ENCODE measurements around the gene LHFPL2. TPM values are rescaled to one million over a fixed set of nuclear protein-coding genes. Genes with fewer than 3 reads are reported as not detected.

The LHFPL2 gene
- total RNA-seq, 4 donors from 2014 or later = 2.2 to 11.1 (median 6.2) TPM

DNA sequence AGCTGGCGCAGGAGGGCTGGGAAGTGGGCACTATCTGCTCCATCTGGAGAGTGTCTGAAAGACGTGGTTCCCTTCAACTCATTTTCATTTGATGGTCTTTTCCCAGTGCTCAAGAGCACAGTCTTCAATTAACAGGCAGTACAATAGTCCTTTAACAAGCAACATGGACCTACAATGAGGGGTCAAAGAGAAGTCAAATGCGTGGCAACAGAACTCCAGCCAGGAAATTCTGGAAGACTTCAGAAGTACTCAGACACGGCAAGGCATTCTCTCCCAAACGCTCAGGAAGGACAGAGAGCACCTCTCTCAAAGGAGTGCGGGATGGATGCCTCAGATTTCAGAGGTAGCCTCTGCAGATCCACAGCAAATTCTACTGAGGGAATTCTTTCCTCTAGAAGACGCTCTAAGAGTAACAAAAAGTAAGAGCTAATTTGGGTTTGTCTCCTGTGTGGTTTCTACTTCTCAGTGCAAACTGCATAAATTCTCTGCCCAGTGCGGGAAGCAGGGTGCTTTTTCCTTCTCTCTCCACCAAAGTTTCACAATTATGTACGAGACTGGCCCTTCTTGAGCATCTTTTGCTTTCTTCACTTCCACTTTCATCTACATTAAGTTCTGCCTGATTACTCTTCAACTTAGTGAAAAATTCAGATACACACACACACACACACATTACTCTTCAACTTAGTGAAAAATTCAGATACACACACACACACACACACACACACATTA is 56.4 kb downstream of the LHFPL2 start:
- intact Hi-C loops (cut with DNase I) = no loop called here
- WGBS, 2 donors = 71 to 86% methylated on average over 9 of the region's 9 CpGs
- H3K9me3 ChIP-seq = no peaks in the 10 kb centered on the region
- no peak for DNase-seq
- H3K4me1 ChIP-seq = peaks cover 10 to 65% (median 28%) of the 10 kb centered on the region in 3 donors
- no peak overlapping the region for H3K4me3 ChIP-seq
- peak overlapping the region in 2 of 4 donors; percentile 59 to 63 for H3K27ac ChIP-seq
- no peaks in the 10 kb centered on the region for H3K27me3 ChIP-seq
- H3K36me3 ChIP-seq = no peaks in the 10 kb centered on the region
- TF ChIP-seq POLR2A (IDR thresholded peaks at IDR 0.05) = no peak
- TF ChIP-seq, protein P1, sequence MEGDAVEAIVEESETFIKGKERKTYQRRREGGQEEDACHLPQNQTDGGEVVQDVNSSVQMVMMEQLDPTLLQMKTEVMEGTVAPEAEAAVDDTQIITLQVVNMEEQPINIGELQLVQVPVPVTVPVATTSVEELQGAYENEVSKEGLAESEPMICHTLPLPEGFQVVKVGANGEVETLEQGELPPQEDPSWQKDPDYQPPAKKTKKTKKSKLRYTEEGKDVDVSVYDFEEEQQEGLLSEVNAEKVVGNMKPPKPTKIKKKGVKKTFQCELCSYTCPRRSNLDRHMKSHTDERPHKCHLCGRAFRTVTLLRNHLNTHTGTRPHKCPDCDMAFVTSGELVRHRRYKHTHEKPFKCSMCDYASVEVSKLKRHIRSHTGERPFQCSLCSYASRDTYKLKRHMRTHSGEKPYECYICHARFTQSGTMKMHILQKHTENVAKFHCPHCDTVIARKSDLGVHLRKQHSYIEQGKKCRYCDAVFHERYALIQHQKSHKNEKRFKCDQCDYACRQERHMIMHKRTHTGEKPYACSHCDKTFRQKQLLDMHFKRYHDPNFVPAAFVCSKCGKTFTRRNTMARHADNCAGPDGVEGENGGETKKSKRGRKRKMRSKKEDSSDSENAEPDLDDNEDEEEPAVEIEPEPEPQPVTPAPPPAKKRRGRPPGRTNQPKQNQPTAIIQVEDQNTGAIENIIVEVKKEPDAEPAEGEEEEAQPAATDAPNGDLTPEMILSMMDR (IDR thresholded peaks at IDR 0.05) = no peak

DNA sequence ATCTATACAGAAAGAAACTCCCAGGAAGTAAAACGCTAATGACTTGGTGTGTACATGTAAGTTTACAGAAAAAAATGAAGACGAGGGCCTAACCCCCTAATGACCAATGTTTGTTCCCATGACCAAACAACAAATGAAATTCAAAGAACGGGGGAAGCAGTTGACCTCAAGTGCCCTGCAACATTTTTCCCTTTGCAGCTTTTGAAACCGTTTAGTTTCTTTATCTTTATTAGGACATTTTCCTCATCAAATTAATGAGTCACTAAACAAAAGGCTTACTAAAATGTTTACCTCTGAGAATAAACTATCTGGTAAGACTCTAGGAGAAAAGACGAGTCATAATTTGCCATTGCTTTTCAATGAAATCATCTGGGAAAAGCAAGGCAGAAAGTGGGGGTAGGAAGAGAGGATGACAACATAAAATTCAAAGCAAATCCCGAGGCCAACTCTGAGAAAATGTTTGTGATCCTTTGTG is 57.4 kb downstream of the LHFPL2 start:
- Histone ChIP-seq H3K27me3 (no peaks in the 10 kb centered on the region), H3K4me1 (peaks cover 10 to 65% (median 28%) of the 10 kb centered on the region in 3 donors), H3K9me3 (no peaks in the 10 kb centered on the region), H3K36me3 (no peaks in the 10 kb centered on the region), H3K4me3 (no peak overlapping the region), H3K27ac (peak overlapping the region in 3 of 4 donors; percentile 37 to 63 (median 59))
- WGBS, 2 donors = 38 to 41% methylated on average over 6 of the region's 6 CpGs
- intact Hi-C loops (cut with DNase I) = no loop called here
- TF ChIP-seq, protein P1 (IDR thresholded peaks at IDR 0.05) = no peak
- TF ChIP-seq POLR2A (IDR thresholded peaks at IDR 0.05) = no peak
- DNase-seq = no peak

DNA sequence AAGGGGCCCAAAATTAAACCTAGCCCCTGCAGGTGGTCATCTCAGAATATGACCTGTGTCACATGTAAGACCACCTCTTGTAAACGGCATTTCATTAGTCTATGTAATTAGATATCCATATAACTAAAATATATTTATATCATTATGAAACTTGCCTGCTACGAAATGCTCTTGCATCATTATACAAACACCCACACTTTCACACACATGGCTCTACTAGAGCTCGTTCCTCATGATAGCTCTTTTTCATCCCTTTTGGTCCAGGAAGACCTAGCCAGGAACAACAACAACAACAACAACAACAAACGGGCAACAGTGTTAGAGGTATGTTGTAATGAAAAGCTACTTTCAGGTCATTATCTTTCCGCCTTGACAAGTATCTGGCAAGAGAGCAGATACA is 58.6 kb downstream of the LHFPL2 start:
- Histone ChIP-seq H3K36me3 (no peaks in the 10 kb centered on the region), H3K9me3 (no peaks in the 10 kb centered on the region), H3K4me3 (no peak overlapping the region), H3K4me1 (peaks cover 10 to 55% (median 21%) of the 10 kb centered on the region in 3 donors), H3K27me3 (no peaks in the 10 kb centered on the region), H3K27ac (no peak overlapping the region)
- DNase-seq = no peak
- intact Hi-C loops (cut with DNase I) = no loop called here
- no peak for TF ChIP-seq POLR2A (IDR thresholded peaks at IDR 0.05)
- TF ChIP-seq, protein P1 (IDR thresholded peaks at IDR 0.05) = no peak
- 59 to 74% methylated on average over 5 of the region's 5 CpGs for WGBS, 2 donors

DNA sequence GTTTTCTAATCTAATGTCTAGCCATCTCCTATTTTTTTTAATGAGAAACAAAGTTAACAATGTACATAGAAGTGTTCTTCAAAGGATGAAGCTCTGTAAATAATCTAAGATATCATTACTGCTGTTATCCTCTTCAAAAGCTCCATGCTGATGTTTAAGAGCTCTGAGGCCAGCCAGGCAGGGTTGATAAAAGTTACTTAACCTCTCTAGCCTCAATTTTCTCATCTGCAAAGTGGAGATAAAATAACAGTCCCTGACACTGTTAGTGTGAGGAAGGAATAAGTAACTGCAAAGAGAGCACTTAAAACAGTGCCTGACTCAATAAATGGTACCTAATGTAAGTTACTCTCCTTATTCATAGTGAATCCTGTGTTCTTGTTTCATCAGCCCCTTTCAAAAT is 60.1 kb downstream of the LHFPL2 start:
- no peaks in the 10 kb centered on the region for H3K27me3 ChIP-seq
- H3K9me3 ChIP-seq = no peaks in the 10 kb centered on the region
- DNase-seq = no peak
- H3K36me3 ChIP-seq = no peaks in the 10 kb centered on the region
- intact Hi-C loops (cut with DNase I) = no loop called here
- TF ChIP-seq POLR2A (IDR thresholded peaks at IDR 0.05) = no peak
- TF ChIP-seq, protein P1 (IDR thresholded peaks at IDR 0.05) = no peak
- no peak overlapping the region for H3K4me3 ChIP-seq
- H3K27ac ChIP-seq = peak overlapping the region in 3 of 4 donors; percentile 13 to 28 (median 18)
- peaks cover 0 to 41% (median 8%) of the 10 kb centered on the region in 3 donors for H3K4me1 ChIP-seq

DNA sequence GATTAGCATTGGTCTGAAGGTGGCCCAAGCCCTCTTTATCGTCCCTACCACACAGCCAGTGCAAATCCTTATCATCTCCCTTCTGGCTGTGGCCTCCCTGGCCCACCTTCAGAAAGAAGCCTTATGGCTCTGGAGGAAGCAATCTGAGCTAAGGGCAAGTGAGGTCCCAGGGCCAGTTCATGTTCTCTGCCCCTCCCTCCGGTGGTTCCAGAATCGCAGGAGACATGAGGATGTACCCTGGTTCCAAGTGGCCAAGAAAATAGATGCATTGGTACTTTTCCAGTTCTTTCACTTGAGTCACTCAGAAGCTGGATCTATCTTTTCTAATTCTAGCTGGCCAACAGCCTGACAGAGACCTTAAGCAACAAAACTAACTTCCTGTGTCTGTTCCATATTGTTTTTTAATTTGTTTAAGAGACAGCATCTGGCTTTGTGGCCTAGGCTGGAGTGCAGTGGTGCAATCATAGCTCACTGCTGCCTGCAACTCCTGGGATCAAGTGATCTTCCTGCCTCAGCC is 60.7 kb downstream of the LHFPL2 start:
- Histone ChIP-seq H3K4me3 (no peak overlapping the region), H3K9me3 (no peaks in the 10 kb centered on the region), H3K27ac (peak overlapping the region in 3 of 4 donors; percentile 5 to 67 (median 53)), H3K36me3 (no peaks in the 10 kb centered on the region), H3K4me1 (peaks cover 0 to 34% (median 8%) of the 10 kb centered on the region in 3 donors), H3K27me3 (no peaks in the 10 kb centered on the region)
- no peak for DNase-seq
- TF ChIP-seq POLR2A (IDR thresholded peaks at IDR 0.05) = no peak
- TF ChIP-seq, protein P1 (IDR thresholded peaks at IDR 0.05) = no peak
- intact Hi-C loops (cut with DNase I) = no loop called here
- 67 to 70% methylated on average over 3 of the region's 3 CpGs for WGBS, 2 donors

Data from esophagus squamous epithelium (tissue), 5 donors.